ENCODE data around the gene SYNJ1.
"Not testable (repeated sequence)": the region's sequence is repeated elsewhere in the genome, so short reads cannot be mapped to it uniquely, and the experiment has no call there.

The SYNJ1 gene, protein sequence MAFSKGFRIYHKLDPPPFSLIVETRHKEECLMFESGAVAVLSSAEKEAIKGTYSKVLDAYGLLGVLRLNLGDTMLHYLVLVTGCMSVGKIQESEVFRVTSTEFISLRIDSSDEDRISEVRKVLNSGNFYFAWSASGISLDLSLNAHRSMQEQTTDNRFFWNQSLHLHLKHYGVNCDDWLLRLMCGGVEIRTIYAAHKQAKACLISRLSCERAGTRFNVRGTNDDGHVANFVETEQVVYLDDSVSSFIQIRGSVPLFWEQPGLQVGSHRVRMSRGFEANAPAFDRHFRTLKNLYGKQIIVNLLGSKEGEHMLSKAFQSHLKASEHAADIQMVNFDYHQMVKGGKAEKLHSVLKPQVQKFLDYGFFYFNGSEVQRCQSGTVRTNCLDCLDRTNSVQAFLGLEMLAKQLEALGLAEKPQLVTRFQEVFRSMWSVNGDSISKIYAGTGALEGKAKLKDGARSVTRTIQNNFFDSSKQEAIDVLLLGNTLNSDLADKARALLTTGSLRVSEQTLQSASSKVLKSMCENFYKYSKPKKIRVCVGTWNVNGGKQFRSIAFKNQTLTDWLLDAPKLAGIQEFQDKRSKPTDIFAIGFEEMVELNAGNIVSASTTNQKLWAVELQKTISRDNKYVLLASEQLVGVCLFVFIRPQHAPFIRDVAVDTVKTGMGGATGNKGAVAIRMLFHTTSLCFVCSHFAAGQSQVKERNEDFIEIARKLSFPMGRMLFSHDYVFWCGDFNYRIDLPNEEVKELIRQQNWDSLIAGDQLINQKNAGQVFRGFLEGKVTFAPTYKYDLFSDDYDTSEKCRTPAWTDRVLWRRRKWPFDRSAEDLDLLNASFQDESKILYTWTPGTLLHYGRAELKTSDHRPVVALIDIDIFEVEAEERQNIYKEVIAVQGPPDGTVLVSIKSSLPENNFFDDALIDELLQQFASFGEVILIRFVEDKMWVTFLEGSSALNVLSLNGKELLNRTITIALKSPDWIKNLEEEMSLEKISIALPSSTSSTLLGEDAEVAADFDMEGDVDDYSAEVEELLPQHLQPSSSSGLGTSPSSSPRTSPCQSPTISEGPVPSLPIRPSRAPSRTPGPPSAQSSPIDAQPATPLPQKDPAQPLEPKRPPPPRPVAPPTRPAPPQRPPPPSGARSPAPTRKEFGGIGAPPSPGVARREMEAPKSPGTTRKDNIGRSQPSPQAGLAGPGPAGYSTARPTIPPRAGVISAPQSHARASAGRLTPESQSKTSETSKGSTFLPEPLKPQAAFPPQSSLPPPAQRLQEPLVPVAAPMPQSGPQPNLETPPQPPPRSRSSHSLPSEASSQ (N-terminal part only)

DNA sequence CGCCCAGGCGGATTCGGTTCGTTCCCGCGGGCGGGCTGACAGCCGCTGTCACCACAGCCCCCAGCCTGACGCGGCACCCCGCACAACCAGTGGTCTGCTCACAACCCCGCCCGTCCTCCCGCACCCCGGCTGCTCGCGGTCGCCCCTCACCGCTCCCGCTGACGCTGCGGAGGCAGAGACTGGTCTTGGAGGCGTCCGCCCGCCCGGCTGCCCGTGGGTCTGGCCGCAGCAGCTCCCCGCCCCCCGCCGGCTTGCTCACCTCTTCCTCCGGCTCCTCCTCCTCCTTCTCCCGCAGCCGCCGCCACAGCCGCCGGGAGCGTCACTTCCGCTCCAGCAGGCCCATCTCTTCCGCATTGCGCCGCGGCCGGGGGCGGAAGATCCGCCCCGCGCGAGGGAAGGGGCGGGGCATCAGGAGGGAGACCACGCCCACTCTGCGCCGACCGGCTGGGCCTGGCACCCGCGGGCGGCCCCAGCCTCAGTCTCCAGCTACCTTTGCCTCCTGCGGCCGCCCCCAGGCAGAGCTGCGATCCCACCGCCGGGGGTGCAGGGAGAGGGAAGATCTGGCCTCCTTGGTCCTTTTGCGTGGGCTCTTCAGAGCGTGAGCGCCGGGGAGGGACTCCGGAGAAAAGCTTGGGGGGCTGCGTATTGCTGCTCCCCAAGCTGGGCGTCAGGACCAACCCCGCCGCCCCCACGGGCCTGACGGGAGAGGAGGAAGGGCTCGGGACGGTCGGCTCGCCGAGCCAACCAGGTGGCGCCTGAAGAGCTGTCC, at the start of gene SYNJ1:
Gene SYNJ1, minus strand, starts transcription at position 327 of the 769 bp plus-strand sequence. CDS start 1,118 bp downstream, outside the sequence.
- DNase-seq = peak; percentile 88

DNA sequence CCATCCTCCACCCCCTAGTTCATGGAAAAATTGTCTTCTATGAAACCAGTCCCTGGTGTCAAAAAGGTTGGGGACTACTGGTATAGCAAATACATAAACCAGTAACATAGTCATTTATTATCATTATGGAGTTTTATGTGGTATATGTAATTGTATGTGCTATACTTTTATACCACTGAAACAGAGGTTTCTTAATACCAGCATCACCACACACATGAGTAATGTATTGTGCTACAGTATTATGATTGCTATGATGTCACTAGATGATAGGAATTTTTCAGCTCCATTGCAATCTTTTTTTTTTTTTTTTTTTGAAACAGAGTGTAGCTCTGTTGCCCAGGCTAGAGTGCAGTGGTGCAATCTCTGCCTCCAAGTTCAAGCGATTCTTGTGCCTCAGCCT, 49.5 kb upstream of the SYNJ1 start:
- no peak for DNase-seq

DNA sequence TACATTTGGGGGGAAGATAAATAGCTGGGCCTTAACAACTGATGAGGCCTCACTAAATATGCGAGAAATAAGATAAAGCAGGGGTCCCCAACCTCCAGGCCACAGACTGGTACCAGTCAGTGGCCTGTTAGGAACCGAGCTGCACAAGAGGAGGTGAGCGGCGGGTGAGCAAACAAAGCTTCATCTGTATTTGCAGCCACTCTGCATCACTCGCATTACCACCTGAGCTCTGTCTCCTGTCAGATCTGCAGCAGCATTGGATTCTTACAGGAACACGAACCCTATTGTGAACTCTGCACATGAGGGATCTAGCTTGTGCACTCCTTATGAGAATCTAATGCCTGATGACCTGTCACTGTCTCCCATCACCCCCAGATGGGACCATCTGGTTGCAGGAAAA, 48.9 kb upstream of the SYNJ1 start:
- no peak for DNase-seq

DNA sequence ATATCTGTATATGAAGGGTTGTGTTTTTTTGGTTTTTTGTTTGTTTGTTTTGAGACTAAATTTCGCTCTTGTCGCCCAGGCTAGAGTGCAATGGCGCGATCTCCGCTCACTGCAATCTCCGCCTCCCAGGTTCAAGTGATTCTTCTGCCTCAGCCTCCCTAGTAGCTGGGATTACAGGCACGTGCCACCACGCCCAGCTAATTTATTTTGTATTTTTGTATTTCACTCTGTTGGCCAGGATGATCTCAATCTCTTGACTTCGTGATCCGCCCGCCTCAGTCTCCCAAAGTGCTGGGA, 45.2 kb upstream of the SYNJ1 start:
- not testable (repeated sequence) for DNase-seq

DNA sequence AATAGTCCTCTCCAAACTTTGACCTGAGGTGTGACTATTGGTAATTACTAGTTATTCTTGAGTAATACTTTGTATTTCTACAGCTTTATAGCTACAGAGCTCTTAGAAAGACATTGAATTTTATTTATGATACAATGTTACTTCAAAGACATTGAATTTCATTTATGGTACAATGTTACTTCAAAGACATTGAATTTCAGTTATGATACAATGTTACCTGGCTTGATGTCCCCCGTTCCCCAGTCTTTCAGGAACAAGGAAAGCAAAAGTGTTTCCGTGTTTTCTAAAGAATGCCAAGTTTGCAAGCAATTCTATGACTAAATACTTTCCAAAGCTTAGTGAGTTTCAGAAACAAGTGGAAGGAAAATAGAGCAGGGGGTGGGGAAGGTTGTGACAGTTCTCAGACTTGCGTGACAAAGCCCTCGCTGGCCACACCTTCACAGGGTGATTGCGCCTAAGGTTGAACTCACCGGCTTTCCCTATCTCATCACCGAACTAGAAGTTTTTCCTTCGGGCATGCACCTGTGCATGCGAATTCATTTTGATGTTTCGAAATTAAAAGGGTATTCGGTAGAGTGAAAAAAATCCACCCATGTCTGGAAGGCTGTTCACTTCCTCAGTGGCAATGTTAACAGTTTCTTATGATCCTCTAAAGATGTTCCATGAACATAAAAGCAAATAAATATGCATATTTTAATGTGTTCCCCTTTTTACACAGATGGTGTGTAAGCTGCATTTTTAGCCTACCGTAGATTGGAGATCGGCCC, 44.7 kb upstream of the SYNJ1 start:
- DNase-seq = peak; percentile 13

DNA sequence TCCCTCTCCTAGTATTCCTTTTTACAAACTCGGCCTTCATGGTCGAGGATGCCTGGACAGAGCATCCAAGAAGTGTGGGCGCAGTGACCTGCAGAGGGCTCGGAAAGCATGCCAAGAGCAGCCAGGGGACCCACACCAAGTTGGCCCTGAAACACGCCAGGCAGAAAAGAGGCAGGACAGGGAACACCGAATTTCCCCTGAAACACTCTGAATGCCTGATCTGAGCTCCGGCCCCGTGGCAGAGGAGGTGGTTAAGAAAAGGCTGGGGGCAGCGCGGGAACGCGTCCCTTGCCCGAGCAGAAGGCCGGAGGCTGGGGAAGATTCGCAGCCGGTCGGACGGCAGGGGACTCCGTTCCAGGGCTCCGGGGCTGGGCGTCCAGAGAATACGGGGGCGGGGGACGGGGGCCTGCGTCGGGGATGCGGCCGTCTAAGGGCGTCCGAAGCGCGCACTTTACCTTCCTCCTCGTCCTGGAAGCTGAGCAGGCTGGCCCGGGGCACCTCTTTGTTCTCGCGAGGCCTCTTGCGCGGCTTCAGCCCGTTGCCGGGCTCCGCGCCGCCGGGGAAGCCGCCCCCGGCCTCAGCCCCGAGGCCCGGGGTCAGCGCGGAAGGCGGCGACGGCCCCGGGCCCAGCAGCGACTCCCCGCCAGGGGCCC, 43.2 kb upstream of the SYNJ1 start:
- DNase-seq = no peak

DNA sequence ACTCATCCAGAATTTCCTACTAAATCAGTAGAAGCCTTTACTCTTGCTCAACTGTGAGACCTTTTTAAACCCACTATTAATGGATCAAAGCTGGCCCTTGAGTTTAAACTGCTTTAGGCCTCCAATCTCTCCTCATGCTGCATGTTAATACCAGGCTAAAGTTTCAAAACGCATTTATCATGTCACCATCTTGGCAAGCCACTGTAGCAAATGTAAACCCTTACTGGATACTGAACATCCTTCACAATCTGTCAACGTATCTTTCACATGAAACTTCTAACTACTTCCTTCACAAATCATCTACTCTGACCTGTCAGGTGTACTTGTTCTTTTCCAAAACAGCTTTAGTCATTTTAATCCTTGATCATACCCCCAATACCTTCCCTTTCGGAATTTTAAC, 40.7 kb upstream of the SYNJ1 start:
- DNase-seq = no peak

DNA sequence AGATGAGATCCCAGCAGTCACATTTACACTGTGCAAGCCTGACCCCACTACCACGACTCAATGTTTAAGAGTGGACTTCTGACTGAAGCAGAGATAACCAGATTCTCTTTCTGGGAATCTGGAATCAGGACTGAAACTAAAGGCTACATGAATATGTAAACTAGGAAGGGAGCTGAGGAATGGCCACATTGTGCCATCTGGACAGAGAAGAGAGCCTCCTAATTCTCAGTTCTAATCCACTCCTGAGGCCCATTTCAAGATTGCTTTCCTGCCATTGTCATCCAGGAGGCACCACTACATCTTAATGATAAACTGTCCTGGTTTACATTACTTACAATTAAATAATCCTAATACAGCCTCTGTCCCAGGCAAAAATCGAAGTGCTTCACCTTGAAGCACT, 37.2 kb upstream of the SYNJ1 start:
- DNase-seq = no peak

DNA sequence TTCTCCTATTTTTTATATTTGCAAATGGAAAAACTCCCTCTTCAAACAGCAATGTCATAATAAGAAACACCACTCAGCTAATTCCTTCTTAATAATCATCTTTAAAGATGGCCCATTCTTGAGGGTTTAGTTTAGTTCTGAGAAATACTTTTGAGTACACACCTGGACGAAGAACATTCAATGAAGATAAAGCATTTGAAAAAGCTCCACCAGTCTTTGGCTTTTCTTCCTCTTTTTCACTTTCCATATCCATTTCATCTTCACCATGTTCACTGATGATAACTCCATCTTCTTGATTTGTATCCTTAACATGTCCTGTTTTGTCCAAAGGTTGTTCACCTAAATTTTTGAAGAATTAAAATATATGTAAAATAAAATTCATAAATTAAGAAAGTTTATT, 36.4 kb upstream of the SYNJ1 start:
- no peak for DNase-seq

DNA sequence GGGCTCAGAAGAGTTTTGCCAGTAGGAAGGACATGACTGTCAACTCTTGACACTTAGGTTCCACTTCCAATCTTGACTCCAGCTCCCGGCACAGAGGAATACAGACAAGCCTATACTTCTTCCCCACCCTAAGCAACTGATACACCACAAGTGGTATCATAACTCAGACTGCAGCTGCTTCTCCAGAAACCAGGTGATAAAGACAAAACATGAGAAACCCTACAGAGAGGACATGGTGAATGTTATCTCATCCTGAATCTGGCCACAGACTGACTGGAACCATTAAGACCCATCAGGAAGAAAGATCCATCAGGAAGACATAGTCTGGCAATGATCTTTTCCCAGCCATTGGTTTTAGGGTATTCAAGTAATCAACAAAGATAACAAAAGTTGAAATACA, 30.0 kb upstream of the SYNJ1 start:
- no peak for DNase-seq

DNA sequence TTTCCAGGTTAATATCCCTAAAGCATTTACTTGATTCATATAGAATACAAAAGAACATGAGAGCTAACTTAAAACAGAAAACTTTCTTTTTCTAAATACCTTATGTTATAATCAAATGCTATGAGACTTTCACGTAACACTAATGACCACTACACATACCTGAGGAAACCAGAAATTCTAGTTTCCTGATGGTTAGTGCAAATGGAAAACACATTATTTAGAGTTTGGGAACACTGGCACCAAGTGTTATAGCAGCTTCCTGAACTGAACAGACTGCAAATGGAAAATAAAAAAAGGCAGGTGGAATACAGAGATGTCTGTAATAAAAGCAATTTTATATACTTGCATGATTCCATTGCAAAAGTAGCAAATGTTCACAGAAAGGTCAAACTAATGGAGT, 28.3 kb upstream of the SYNJ1 start:
- DNase-seq = no peak

DNA sequence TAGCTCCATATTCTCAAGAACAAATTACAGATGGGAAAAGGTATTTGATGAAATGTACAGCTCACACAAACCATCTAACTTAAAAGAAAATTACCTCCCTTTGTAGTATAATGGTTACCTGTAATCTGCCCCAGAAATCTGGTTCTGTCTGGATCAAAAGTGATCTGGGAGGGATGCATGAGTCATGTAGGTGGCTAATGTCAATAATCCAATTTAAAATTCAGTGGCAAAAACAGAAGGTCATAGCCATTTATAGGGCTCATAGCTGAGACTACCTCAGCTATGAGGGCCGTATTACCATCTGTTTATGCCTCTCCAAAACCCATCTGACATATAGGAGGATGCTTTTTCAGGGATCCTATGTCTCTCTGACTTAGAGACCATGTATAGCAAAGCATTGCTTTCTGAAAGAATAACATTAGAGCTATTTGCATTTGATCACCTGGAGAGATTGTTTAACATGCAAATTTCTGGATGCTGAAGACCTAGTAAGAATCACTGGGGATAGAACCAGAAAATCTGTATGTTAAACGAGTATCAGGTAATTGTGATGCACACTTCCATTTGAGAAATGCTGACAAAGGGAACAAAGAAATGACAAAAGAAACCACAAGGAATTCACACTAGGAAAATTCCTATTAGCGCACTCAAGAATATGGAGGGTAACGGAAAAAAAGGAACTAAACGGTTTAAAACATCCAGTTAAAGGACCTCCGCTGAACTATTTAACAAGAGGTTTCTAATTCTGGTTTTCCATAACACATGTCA, 26.2 kb upstream of the SYNJ1 start:
- no peak for DNase-seq

DNA sequence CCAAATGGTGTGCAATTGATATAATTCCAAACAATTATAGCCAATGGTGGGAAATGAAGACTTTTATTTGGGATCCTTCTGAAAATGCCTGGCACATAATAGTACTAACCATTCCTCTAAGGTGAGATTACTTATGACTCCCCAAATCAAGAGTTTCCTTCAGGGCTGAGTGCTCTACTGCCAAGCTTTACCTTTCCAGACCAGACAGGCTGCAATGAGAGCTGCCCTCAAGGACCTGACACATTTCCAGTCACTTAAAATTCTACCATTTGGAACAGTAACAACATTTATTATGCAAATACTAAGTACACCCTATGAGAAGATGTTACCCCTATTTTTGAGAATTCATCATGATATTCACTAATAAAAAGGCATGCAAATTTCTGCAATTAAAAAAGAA, 22.6 kb upstream of the SYNJ1 start:
- no peak for DNase-seq

DNA sequence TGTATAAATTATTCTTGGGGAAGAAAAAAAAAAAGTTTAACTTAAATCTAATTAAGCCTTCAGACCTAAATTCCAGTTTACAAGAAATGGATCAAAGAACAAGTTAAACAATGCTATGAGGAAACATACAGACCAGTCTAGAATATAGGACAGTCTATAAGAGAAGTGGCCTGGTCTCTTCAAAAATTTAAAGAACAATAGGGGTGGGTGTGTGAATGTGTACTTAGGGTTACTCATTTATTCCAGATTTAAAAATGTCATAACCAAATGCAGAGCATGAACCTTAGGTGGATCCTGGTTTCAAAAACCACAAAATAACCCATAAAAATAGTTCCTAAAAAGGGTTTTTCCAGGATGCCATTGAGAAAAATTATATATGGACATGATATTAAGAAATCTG, 21.8 kb upstream of the SYNJ1 start:
- no peak for DNase-seq

DNA sequence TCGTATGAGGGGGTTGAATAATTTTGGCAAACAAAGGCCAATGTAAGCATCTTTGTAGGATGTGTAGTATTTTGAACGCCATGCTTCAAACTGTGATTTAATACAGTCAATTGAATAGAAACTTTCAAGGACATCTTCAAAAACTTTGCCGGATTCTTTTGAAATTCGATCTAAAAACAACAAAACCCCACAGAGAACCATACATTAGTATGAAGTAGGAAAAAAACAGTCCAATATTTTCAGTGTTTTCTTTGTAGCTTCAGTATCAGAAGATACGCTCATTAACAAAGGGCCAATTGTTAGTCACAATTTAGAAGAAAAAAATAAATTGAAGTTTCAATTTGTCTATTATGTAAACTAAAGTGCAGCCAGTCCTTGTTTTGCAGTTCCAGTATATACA, 20.7 kb upstream of the SYNJ1 start:
- DNase-seq = no peak

DNA sequence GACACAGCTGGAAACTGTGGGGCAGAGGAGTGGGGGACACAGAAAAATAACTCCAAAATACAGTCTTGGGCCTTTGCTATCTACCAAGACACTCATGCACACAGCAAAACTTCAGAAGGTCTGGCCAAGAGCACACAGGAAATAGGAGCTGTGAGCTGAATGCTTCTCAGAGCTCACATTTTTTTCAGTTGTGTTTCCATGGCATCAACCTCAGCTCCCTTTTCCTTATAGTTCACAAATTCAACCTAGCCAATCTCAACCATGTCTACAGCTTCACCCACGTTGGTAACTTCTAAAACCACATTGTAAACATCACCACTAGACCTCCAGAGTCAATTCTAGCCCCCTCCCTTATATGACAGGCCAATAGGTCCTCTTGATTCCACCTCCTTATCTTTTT, 19.6 kb upstream of the SYNJ1 start:
- DNase-seq = no peak

DNA sequence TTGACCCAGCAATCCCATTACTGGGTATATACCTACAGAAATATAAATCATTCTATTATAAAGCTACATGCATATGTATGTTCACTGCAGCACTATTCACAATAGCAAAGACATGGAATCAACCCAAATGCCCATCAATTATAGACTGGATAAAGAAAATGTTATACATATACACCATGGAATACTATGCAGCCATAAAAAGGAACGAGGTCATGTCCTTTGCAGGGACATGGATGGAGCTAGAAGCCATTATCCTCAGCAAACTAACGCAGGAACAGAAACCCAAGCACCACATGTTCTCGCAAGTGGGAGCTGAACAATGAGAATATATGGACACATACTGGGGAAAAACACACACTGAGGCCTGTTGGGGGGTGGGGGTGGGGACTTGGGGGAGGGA, 18.9 kb upstream of the SYNJ1 start:
- not testable (repeated sequence) for DNase-seq

DNA sequence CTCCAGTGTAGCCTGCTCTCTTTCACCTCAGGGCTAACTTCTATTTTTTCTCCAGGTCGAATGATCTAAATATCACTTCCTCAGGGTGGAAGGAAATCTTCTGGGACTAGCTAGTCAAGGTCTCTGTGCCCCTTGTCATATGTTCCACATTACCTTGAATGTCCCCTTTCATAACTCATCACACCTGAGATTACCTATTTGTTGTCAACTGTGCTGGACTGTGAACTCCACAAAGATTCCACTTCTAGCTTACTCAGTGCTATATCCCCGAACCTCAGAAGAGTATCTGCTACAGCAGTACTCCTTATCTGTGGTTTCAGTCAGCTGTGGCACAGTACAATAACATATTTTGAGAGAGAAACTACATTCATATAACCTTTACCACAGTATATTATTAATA, 14.6 kb upstream of the SYNJ1 start:
- no peak for DNase-seq

DNA sequence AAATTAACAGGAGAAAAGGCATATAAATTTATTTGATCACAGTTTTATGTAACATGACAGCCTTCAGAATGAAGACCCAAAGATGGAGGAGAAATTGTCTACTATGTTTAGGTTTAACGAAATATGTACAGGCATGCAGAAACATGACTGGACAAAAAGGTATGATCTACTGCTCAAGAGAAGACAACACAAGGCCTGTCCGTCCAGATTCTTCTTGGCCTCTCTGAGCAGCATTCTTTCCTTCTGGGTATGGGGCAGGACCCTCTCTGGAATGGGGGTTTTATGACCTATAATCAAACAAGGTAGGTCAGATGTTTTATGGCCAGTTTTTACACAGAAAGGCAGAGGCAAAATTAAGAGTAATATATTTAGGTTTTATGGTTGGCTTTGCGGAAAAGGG, 13.5 kb upstream of the SYNJ1 start:
- DNase-seq = no peak

DNA sequence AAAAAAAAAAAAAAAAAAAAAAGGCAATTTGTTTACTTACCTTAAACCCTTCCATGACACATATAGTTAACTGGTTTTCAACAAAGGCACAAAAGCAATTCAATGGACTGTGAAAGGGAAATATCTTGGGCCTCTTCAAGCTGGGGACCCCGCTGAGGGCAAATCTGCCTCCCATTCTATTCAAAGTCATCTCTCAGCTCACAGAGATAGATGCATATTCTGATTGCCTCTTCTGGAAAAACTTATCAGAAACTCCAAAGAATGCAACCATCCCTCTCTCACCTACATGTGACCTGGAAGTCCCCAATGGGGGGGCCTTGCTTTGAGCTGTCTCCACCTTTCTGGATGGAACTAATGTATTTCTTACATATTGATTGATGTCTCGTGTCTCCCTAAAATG, 12.1 kb upstream of the SYNJ1 start:
- DNase-seq = no peak

DNA sequence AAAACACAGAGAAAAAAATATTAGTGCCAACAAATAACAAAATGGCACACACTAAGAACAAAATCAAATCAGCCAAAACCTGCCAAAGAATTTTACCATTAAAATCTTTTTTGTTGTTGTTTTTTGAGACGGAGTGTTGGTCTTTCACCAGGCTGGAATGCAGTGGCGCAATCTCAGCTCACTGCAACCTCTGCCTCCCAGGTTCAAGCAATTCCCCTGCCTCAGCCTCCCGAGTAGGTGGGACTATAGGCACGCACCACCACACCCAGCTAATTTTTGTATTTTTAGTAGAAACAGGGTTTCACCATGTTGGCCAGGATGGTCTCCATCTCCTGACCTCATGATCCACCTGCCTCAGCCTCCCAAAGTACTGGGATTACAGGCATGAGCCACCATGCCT, 8.3 kb upstream of the SYNJ1 start:
- not testable (repeated sequence) for DNase-seq
